Thoracic aorta (tissue), 2 donors: ENCODE measurements around the gene HSPA1B. TPM values are rescaled to one million over a fixed set of nuclear protein-coding genes. Genes with fewer than 3 reads are reported as not detected.
"Not testable (repeated sequence)": the region's sequence is repeated elsewhere in the genome, so short reads cannot be mapped to it uniquely, and the experiment has no call there.

Source experiments
- ATAC-seq: fragments of 150-250 bp; one replicate; pipeline ENCODE4 v1.8.0; 2017; ENCODE audit warnings: low read depth; ENCODE audit not compliant: insufficient number of reproducible peaks, low FRiP score
- DNase-seq: peaks from one replicate; pipeline ENCODE4 v3.0.0-alpha.2; 2020; ENCODE audit warnings: low spot score
- H3K27ac ChIP-seq, 2 donors: fragments of 200-600 bp; sonication (generic); 1 replicate in 1 of 2; 2 replicates in 1 of 2; pipeline ENCODE4 v1.5.1; 2016; ENCODE audit warnings: mild to moderate bottlenecking in 2 of 2, moderate library complexity in 2 of 2
- H3K27me3 ChIP-seq: fragments of 200-600 bp; sonication (generic); replicated peaks from 2 replicates; pipeline ENCODE4 v1.6.0; 2016; ENCODE audit warnings: mild to moderate bottlenecking; ENCODE audit not compliant: insufficient read depth
- H3K36me3 ChIP-seq: fragments of 200-600 bp; sonication (generic); one replicate; pipeline ENCODE4 v1.5.1; 2016
- H3K4me1 ChIP-seq, 2 donors: fragments of 200-600 bp; sonication (generic); 1 replicate in 1 of 2; 2 replicates in 1 of 2; pipeline versions ENCODE4 v1.5.1 to v1.6.0; 2016; ENCODE audit warnings: low read depth in 2 of 2, mild to moderate bottlenecking in 1 of 2; ENCODE audit not compliant: control insufficient read depth in 1 of 2
- H3K4me3 ChIP-seq: fragments of 200-600 bp; sonication (generic); 2 replicates; pipeline ENCODE4 v1.5.1; 2016; ENCODE audit warnings: mild to moderate bottlenecking
- H3K9me3 ChIP-seq: fragments of 200-600 bp; sonication (generic); 2 replicates; pipeline ENCODE4 v1.5.1; 2016
- total RNA-seq, 2 donors: library from RNA; depleted of rRNA; stranded (reverse); fragments of >200 nt; gene quantifications; one replicate each; pipeline versions ENCODE4 v1.1.0 to v1.2.3, GENCODE V29; 2016
- TF ChIP-seq, protein P1 (sequence below): fragments of 200-600 bp; sonication (generic); IDR thresholded peaks from one replicate; pipeline ENCODE4 v1.5.1; 2019; ENCODE audit warnings: antibody characterized with exemption

HSPA1B gene
- total RNA-seq, 2 donors from 2014 or later: 178 to 262 TPM

DNA sequence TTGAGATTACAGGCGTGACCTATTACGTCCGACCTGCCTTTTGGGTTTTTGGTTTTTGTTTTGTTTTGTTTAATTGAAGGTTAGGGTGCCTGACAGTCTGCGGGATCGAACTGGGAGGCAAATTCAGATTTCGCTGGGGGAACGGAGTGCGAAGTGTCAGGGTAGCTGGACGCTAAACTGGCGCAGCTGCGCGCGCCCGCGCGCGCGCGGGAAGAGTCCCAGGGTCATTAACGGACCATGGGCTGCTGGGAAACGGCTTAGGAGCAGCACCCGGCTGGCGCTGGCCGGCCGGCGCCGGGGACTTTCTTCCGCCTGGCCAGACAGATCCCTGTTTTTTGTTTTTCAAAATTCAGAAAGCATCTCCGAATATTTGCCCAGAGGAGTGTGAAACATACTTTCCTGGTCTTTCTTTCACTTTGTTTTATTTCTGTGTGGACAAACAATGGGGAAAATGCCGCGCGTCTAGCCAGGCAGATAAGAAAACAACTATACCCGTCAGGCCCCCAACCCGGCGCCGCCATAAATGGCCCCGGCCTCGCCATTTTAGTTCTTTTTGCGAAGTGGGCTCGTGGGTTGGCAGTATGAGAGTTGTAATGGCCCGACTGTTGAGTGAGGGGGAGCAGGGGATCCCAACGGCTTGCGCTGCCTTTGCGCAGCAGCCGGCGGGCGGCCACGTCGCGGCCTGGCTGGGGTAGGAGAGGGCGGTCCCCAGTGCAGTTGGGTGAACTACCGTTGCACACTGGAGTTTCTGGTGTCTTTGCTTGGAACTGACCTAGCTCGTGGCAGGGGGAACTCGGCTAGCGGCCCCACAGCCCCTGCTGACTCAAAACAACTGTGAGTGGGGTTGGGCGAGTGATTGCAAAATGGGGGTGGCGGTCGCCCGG lies 7.1 kb downstream of the HSPA1B start:
- peak; percentile 51 for ATAC-seq

DNA sequence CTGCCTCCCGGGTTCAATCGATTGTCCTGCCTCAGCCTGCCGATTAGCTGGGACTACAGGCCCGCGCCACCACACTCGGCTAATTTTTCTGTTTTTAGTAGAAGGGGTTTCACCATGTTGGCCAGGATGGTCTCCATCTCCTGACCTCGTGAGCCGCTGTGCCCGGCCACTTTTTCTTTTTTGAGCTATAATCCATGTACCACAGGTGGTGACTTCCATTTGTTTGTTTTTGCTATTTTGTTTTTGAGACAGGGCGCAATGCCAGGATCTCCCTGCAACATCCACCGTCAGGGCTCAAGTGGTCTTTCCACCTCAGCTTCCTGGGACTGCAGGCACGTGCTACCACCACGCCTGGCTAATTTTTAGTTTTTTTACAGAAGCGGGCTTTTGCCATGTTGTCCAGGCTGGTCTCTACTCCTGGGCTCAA lies 8.5 kb downstream of the HSPA1B start:
- Histone ChIP-seq H3K27ac (peak overlapping the region; percentile 27 to 92), H3K27me3 (no peaks in the 10 kb centered on the region)

More for the DNA sequence above, 7.1 kb downstream of the HSPA1B start:
- Histone ChIP-seq H3K4me1 (peaks cover 44 to 57% of the 10 kb centered on the region in 2 donors), H3K4me3 (peak overlapping the region; percentile 98), H3K27me3 (no peaks in the 10 kb centered on the region), H3K36me3 (peaks cover 26% of the 10 kb centered on the region), H3K9me3 (no peaks in the 10 kb centered on the region), H3K27ac (peak overlapping the region; percentile 88 to 92)
- TF ChIP-seq, protein P1, sequence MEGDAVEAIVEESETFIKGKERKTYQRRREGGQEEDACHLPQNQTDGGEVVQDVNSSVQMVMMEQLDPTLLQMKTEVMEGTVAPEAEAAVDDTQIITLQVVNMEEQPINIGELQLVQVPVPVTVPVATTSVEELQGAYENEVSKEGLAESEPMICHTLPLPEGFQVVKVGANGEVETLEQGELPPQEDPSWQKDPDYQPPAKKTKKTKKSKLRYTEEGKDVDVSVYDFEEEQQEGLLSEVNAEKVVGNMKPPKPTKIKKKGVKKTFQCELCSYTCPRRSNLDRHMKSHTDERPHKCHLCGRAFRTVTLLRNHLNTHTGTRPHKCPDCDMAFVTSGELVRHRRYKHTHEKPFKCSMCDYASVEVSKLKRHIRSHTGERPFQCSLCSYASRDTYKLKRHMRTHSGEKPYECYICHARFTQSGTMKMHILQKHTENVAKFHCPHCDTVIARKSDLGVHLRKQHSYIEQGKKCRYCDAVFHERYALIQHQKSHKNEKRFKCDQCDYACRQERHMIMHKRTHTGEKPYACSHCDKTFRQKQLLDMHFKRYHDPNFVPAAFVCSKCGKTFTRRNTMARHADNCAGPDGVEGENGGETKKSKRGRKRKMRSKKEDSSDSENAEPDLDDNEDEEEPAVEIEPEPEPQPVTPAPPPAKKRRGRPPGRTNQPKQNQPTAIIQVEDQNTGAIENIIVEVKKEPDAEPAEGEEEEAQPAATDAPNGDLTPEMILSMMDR: no peak
- DNase-seq: no peak

DNA sequence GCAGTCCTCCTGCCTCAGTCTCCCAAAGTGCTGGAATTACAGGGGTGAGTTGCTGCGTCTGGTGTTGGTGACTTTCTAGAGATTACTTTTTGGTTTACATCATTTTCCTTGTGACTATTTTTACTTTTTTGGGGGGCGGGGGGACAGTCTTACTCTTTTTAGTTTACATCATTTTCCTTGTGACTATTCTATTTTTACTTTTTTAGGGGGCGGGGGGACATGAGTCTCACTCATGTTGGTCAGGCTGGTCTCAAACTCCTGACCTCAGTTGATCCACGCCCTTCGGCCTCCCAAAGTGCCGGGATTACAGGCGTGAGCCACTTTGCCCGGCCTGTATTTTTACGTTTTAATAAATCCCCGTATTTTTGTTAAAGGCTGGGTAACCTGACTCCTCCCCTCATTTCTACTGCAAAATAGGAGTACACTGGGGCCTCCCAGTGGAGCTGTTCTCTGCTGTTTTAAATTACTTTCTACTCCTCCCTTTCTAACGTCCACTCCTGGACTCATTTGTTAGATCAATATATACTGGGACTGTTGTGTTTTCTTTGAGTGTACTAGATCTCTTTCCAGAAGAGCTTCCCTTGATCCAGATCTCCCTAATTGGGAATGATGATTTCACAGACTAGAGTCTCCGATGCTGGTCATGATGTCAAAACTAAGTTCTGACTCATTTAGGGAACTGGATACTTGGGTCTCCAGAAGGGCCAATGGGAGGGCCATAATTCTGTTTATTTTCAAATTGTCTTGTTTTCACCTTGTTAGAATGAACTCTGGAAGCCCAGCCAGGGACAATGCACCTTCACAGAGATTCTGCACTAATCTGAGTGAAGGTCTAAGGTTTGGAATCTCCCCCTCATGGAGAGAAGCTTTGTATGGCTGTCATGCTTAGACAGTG lies 9.2 kb downstream of the HSPA1B start:
- Histone ChIP-seq H3K4me1 (peaks cover 35 to 46% of the 10 kb centered on the region in 2 donors), H3K27me3 (no peaks in the 10 kb centered on the region), H3K36me3 (peaks cover 40% of the 10 kb centered on the region), H3K9me3 (no peaks in the 10 kb centered on the region), H3K4me3 (peak overlapping the region; percentile 98), H3K27ac (peak overlapping the region; percentile 27 to 92)
- ATAC-seq (no peak), DNase-seq (no peak)
- TF ChIP-seq, protein P1: no peak

More for the DNA sequence above, 8.5 kb downstream of the HSPA1B start:
- TF ChIP-seq, protein P1: no peak
- H3K36me3 ChIP-seq: peaks cover 40% of the 10 kb centered on the region
- peak overlapping the region; percentile 98 for H3K4me3 ChIP-seq
- DNase-seq: no peak
- H3K4me1 ChIP-seq: peaks cover 41 to 52% of the 10 kb centered on the region in 2 donors
- no peak for ATAC-seq
- H3K9me3 ChIP-seq: no peaks in the 10 kb centered on the region

DNA sequence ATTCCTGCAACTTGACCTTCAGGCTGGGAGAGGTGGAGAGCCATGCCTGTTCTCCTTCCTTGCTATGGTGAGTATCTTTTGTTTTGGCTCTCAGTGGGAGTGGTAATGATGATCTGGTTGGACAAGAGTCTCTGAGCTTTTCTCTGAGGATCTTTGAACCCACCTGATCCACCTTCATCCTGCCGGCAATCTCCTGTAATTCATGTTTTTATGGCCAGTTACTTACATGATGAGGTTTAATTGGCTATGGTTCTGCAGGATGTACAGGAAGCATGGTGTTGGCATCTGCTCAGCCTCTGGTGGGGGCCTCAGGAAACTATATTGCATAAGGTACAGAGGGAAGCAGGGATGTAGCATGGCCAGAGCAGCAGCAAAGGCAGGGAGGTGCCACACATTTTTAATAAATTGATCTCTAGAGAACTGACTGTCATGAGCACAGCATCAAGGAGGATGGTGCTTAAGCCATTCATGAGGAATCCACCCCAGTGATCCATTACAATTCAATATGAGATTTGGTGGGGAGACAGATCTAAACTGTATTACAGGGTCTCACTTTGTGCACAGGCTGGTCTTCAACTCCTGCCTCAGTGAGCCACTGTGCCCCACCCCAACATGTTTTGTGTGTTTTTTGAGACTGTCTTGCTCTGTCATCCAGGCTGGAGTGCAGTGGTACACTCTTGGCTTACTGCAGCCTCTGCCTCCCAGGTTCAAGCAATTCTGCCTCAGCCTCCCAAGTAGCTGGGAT lies 10.0 kb downstream of the HSPA1B start:
- Histone ChIP-seq H3K4me1 (peaks cover 35 to 40% of the 10 kb centered on the region in 2 donors), H3K9me3 (no peaks in the 10 kb centered on the region), H3K27ac (peak overlapping the region; percentile 27 to 92), H3K4me3 (peak overlapping the region; percentile 98), H3K36me3 (peaks cover 40% of the 10 kb centered on the region), H3K27me3 (no peaks in the 10 kb centered on the region)
- ATAC-seq (no peak), DNase-seq (no peak)
- TF ChIP-seq, protein P1: no peak

DNA sequence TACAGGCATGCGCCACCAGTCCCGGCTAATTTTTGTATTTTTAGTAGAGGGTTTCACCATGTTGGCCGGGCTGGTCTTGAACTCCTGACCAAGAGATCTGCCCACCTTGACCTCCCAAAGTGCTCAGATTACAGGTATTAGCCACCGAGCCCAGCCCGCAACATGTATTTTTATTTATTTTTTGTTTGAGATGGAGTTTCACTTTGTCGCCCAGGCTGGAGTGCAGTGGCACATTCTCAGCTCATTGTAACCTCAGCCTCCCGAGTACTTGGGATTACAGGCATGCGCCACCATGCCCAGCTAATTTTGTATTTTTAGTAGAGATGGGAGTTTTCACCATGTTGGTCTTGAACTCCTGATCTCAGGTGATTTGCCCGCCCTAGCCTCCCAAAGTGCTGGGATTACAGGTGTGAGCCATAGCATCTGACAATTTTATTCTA lies 10.6 kb downstream of the HSPA1B start:
- not testable (repeated sequence) for H3K27ac ChIP-seq, ATAC-seq, DNase-seq, H3K9me3 ChIP-seq, H3K27me3 ChIP-seq
- H3K4me3 ChIP-seq: peak overlapping the region; percentile 98
- H3K4me1 ChIP-seq: peaks cover 35 to 40% of the 10 kb centered on the region in 2 donors
- peaks cover 40% of the 10 kb centered on the region for H3K36me3 ChIP-seq
